DOHH2 (cell line): ENCODE measurements around the gene KRT76.

ENCODE experiments used
- CTCF ChIP-seq: fragments of 200-600 bp; sonication (generic); IDR thresholded peaks from one replicate; pipeline ENCODE4 v1.5.1; 2014; ENCODE audit warnings: antibody characterized with exemption, mild to moderate bottlenecking, low read depth, low read length; ENCODE audit not compliant: poor library complexity, severe bottlenecking
- EZH2phosphoT487 ChIP-seq: fragments of 200-600 bp; sonication (generic); IDR thresholded peaks from 2 replicates; pipeline ENCODE4 v1.6.1; 2017; ENCODE audit warnings: borderline replicate concordance, mild to moderate bottlenecking, antibody characterized with exemption, low read length, moderate library complexity, mixed read lengths

- no peak for TF ChIP-seq CTCF
- no peak for TF ChIP-seq EZH2phosphoT487
Observed at GRCh38 chr12:52763036-52763659, 14.0 kb downstream of the KRT76 start.
